GM12875 (cell line): Measurements from ENCODE around the gene C1orf35.

Experiments used
- H3K4me3 ChIP-seq: one replicate; pipeline ENCODE4 v1.5.1; 2011; ENCODE audit warnings: low read depth, low read length, control low read depth
- TF ChIP-seq, protein P1 (sequence below): IDR thresholded peaks from 2 replicates; pipeline ENCODE4 v1.5.1; 2011; ENCODE audit warnings: low read depth, mild to moderate bottlenecking, control low read depth, inconsistent platforms, low read length, moderate library complexity, borderline replicate concordance; ENCODE audit not compliant: insufficient read depth

Gene C1orf35

DNA sequence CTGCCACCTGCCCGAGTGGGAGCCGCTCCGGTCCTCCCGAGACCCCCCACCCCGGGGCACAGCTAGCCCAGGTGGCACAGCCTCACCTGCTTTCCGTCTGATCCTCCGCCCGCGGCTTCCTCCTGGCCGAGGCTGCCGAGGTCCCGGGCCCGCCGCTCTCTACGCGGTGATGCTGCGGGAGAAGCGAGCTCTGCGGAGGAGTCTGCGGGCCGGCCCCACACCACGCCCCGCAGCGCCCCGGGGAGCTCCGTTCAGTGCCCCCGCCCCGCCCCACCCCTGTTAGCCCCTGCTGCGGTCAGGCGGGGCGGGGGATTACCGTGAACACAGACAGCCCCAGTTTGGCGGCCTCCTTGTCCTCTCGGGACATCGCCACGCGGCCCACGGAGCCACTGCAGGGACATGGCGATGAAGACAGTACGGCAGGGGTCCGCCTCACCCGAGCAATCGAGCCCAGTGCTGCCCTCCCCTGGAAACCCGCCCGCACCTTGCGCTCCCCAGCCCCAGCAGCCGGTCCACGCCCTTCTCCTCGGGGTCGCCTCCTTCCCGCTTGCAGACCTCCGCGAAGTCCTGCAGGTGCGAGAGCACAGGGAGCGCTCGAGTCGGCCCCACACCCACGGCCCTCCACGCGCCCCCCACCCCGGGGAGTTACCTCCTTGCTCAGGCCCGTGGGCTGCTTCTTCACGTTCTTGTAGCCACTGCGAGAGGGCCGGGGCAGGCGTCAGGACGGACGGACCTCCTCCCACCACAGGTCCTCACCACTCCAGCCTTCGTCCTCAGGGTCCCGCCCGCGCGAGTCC lies 933 bp downstream of the C1orf35 start:
- TF ChIP-seq, protein P1, sequence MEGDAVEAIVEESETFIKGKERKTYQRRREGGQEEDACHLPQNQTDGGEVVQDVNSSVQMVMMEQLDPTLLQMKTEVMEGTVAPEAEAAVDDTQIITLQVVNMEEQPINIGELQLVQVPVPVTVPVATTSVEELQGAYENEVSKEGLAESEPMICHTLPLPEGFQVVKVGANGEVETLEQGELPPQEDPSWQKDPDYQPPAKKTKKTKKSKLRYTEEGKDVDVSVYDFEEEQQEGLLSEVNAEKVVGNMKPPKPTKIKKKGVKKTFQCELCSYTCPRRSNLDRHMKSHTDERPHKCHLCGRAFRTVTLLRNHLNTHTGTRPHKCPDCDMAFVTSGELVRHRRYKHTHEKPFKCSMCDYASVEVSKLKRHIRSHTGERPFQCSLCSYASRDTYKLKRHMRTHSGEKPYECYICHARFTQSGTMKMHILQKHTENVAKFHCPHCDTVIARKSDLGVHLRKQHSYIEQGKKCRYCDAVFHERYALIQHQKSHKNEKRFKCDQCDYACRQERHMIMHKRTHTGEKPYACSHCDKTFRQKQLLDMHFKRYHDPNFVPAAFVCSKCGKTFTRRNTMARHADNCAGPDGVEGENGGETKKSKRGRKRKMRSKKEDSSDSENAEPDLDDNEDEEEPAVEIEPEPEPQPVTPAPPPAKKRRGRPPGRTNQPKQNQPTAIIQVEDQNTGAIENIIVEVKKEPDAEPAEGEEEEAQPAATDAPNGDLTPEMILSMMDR = peak; percentile 36; the same call in 1 of the 2 replicates
- peak overlapping the region; percentile 94 for H3K4me3 ChIP-seq

DNA sequence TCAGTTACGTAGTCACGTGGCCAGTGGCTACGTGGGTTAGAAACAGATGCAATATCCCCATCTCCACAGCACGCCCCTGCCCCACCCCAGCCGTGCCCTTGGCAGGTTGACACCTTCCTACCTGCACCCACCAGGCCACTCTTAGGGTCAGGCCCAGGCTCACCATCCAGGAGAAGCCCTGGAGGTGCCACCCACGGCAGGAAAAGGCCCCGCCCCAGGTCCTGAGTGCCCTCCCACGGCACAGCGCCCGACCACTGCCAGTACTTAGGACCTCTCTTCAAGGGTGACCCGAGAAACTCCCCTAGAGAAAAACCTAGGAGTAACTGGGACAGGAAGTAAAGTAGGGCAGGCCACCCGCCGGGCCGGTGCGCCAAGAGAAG lies 1.5 kb downstream of the C1orf35 start:
- peak overlapping the region; percentile 94 for H3K4me3 ChIP-seq

DNA sequence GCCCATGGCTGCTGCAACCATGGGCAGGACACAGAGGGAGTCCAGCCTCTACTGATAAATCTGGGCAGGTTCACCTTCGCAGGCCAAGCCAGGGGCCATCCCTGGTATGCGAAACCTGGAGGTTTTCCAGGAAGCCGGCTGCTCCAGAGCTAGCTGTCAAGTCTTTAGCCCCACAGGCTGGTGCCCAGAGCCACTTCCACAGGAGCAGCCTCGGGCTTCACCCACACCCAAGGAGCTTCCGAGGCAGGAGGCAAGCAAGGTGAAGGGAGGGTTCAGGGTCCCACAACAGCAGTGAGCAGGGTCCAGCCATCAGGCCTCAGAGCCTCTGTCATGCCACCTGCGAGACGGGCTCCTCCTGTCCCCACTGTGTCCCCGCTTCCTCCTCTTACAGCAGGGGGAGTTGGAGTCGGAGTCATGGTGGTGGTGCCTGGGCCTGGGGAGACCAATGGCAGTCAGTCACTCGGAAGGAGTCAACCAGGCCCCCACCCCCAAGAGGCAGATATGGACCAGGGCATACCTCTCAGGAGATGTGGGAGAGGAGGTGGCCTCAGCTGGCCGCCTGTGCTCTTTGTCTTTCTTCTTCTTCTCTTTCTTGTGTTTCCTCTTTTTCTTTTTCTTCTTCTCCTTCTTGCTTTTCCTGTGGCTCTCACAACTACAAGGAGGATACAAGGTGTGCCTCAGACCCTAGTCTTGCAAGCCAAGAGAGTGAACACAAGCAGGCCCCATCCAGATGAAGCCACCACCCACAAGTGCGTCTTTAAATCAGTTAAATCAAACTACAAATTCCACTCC lies 2.1 kb downstream of the C1orf35 start:
- no peak overlapping the region for H3K4me3 ChIP-seq

More for the DNA sequence above, 1.5 kb downstream of the C1orf35 start:
- TF ChIP-seq, protein P1 = no peak

DNA sequence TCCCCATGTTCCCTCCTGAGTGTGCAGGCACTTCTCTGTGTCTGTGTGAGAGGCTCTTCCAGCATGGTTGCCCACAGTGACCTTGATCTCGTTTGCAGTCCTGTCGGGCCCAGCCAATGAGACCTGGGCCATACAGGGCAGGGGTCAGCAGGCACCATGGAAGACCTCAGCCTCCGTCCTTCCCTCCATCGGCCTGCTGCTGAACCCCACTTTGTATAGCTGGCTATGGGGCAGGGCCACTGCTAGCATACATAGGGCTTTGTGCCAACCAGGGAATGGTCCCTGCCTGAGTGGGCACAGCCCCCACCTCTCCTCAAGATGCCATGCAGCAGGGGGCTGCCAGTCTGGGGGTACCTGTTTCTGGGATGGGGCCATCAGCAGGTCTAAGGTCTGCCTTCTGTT lies 3.8 kb downstream of the C1orf35 start:
- no peak overlapping the region for H3K4me3 ChIP-seq
- TF ChIP-seq, protein P1 = no peak

More for the DNA sequence above, 2.1 kb downstream of the C1orf35 start:
- TF ChIP-seq, protein P1 = no peak

DNA sequence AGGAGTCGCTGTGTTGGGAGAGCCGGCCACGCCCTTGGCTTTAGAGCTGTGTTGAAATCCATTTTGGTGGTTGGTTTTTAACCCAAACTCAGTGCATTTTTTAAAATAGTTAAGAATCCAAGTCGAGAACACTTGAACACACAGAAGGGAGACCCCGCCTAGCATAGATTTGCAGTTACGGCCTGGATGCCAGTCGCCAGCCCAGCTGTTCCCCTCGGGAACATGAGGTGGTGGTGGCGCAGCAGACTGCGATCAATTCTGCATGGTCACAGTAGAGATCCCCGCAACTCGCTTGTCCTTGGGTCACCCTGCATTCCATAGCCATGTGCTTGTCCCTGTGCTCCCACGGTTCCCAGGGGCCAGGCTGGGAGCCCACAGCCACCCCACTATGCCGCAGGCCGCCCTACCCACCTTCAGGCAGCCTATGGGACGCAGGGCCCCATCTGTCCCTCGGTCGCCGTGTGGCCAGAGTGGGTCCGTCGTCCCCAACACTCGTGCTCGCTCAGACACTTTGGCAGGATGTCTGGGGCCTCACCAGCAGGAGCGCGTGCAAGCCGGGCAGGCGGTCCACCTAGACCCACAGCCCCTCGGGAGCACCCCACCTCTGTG lies 4.7 kb downstream of the C1orf35 start:
- TF ChIP-seq, protein P1 = no peak

DNA sequence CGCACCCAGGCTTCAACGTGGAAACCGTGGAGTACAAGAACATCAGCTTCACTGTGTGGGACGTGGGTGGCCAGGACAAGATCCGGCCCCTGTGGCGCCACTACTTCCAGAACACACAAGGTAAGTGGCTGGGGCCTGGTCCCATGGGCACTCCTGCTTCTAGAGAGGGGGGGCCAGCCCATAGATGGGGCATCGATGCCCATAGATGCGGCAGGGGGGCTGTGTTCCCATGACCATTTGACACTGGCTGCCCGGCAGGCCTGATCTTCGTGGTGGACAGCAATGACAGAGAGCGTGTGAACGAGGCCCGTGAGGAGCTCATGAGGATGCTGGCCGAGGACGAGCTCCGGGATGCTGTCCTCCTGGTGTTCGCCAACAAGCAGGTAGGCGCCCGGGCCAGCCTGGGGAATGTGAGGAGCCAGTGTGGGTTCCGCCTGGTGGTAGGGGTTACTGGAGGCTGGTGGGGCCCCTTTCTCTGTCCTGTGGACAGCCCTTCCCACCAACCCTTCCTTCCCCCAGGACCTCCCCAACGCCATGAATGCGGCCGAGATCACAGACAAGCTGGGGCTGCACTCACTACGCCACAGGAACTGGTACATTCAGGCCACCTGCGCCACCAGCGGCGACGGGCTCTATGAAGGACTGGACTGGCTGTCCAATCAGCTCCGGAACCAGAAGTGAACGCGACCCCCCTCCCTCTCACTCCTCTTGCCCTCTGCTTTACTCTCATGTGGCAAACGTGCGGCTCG lies 5.6 kb downstream of the C1orf35 start:
- H3K4me3 ChIP-seq = no peak overlapping the region
- TF ChIP-seq, protein P1 = no peak

More for the DNA sequence above, 4.7 kb downstream of the C1orf35 start:
- H3K4me3 ChIP-seq = no peak overlapping the region
